Karpas-422 (cell line): Measurements from ENCODE around the gene TMEM259. TPM values are rescaled to one million over a fixed set of nuclear protein-coding genes. Genes with fewer than 3 reads are reported as not detected.
"Not testable (repeated sequence)": the region's sequence is repeated elsewhere in the genome, so short reads cannot be mapped to it uniquely, and the experiment has no call there.

Experiments
- DNase-seq: peaks from one replicate; pipeline ENCODE4 v3.0.0-alpha.2; 2015
- H2AFZ ChIP-seq: fragments of 200-600 bp; sonication (generic); 2 replicates; pipeline ENCODE4 v1.6.1; 2014; ENCODE audit warnings: antibody characterized with exemption, low read length, mixed read lengths
- H3K27ac ChIP-seq: fragments of 200-600 bp; sonication (generic); 2 replicates; pipeline ENCODE4 v1.5.1; 2014; ENCODE audit warnings: mild to moderate bottlenecking, low read length, moderate library complexity
- H3K27me3 ChIP-seq: fragments of 200-600 bp; sonication (generic); 2 replicates; pipeline ENCODE4 v1.6.1; 2014; ENCODE audit warnings: low read length, mixed read lengths
- H3K36me3 ChIP-seq: fragments of 200-600 bp; sonication (generic); 2 replicates; pipeline ENCODE4 v1.6.1; 2014; ENCODE audit warnings: low read length, mixed read lengths; ENCODE audit not compliant: insufficient read depth
- H3K4me1 ChIP-seq: fragments of 200-600 bp; sonication (generic); 2 replicates; pipeline ENCODE4 v1.6.1; 2014; ENCODE audit warnings: mild to moderate bottlenecking, low read length, mixed read lengths
- H3K4me2 ChIP-seq: fragments of 200-600 bp; sonication (generic); 2 replicates; pipeline ENCODE4 v1.6.1; 2014; ENCODE audit warnings: low read length, low read depth, mild to moderate bottlenecking; ENCODE audit not compliant: poor library complexity, severe bottlenecking
- H3K4me3 ChIP-seq: fragments of 200-600 bp; sonication (generic); 2 replicates; pipeline ENCODE4 v1.5.1; 2014; ENCODE audit warnings: mild to moderate bottlenecking, antibody characterized with exemption, low read length, mixed read lengths
- H3K79me2 ChIP-seq: fragments of 200-600 bp; sonication (generic); 2 replicates; pipeline ENCODE4 v1.6.1; 2014; ENCODE audit warnings: mild to moderate bottlenecking, low read length, mixed read lengths
- H3K9ac ChIP-seq: fragments of 200-600 bp; sonication (generic); 2 replicates; pipeline ENCODE4 v1.6.0; 2014; ENCODE audit warnings: low read length
- H3K9me2 ChIP-seq: fragments of 200-600 bp; sonication (generic), shearing (Covaris generic); replicated peaks from 2 replicates; pipeline ENCODE4 v1.6.0; 2014; ENCODE audit warnings: mild to moderate bottlenecking, low read length, moderate library complexity; ENCODE audit not compliant: insufficient read depth
- H3K9me3 ChIP-seq: fragments of 300-700, 200-600 bp; sonication (generic); 2 replicates; pipeline ENCODE4 v1.6.1; 2014; ENCODE audit warnings: low read length, mixed read lengths
- H4K20me1 ChIP-seq: fragments of 200-600 bp; sonication (generic); 2 replicates; pipeline ENCODE4 v1.6.1; 2014; ENCODE audit warnings: mild to moderate bottlenecking, antibody characterized with exemption, low read length, low read depth; ENCODE audit not compliant: insufficient read depth
- total RNA-seq: library from RNA; depleted of rRNA; stranded (reverse); fragments of >200 nt; shearing (Covaris generic); gene quantifications from 2 replicates; pipeline ENCODE4 v1.2.3, GENCODE V29; 2014; ENCODE audit warnings: low replicate concordance

Gene TMEM259
- total RNA-seq, 1 experiment from 2014 or later, result 133 TPM

DNA sequence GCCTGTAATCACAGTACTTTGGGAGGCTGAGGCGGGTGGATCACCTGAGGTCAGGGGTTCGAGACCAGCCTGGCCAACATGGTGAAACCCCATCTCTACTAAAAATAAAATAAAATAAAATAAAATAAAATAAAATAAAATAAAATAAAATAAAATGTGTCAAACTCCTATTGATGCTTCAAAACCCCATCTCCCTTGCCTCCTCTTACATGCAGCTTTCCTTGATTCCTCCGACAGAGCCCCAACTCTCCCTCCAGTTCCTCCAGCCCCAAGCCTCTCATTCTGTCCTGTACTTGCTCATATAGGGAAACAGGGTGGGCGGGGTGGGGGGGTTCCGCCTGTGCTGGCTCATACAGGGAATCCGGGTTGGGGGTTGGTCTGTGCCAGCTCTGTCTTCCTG is 4.2 kb upstream of the TMEM259 start:
- not testable (repeated sequence) for H3K9me3 ChIP-seq, H3K27me3 ChIP-seq, H3K9me2 ChIP-seq, H4K20me1 ChIP-seq, DNase-seq, H3K4me2 ChIP-seq, H3K9ac ChIP-seq, H3K36me3 ChIP-seq, H3K27ac ChIP-seq, H3K4me3 ChIP-seq, H2AFZ ChIP-seq
- Histone ChIP-seq H3K79me2 (peaks cover 40% of the 10 kb centered on the region), H3K4me1 (peaks cover 41% of the 10 kb centered on the region)

- not testable (repeated sequence) for H3K4me2 ChIP-seq, DNase-seq, H3K36me3 ChIP-seq, H3K4me3 ChIP-seq, H3K9me3 ChIP-seq, H3K9ac ChIP-seq, H3K9me2 ChIP-seq, H2AFZ ChIP-seq, H3K27me3 ChIP-seq, H3K27ac ChIP-seq
- H4K20me1 ChIP-seq, result peaks cover 18% of the 10 kb centered on the region
- H3K4me1 ChIP-seq, result peaks cover 49% of the 10 kb centered on the region
- peaks cover 42% of the 10 kb centered on the region for H3K79me2 ChIP-seq
Measured at GRCh38 chr19:1023883-1024188, 2.9 kb upstream of the TMEM259 start.

GRCh38 chr19:1019980-1020867 is 699 bp downstream of the TMEM259 start:
- Histone ChIP-seq H3K4me3 (peak overlapping the region; percentile 99), H3K4me2 (peak overlapping the region; percentile 75), H3K36me3 (no peaks in the 10 kb centered on the region), H3K27me3 (no peaks in the 10 kb centered on the region), H3K9ac (peak overlapping the region; percentile 100), H3K79me2 (peaks cover 56% of the 10 kb centered on the region), H3K4me1 (peaks cover 54% of the 10 kb centered on the region), H3K9me3 (no peaks in the 10 kb centered on the region), H3K9me2 (no peaks in the 10 kb centered on the region), H3K27ac (peak overlapping the region; percentile 73), H4K20me1 (peaks cover 52% of the 10 kb centered on the region), H2AFZ (no peak overlapping the region)
- DNase-seq, result peak; percentile 60

GRCh38 chr19:1019616-1019961 is 1.3 kb downstream of the TMEM259 start:
- Histone ChIP-seq H3K9ac (peak overlapping the region; percentile 100), H3K4me1 (peaks cover 54% of the 10 kb centered on the region), H4K20me1 (peaks cover 59% of the 10 kb centered on the region)

GRCh38 chr19:1018932-1019615 is 1.8 kb downstream of the TMEM259 start:
- Histone ChIP-seq H2AFZ (no peak overlapping the region), H3K27me3 (no peaks in the 10 kb centered on the region), H3K9me3 (no peaks in the 10 kb centered on the region), H3K9me2 (no peaks in the 10 kb centered on the region), H3K36me3 (no peaks in the 10 kb centered on the region), H3K4me1 (peaks cover 54% of the 10 kb centered on the region), H3K79me2 (peaks cover 64% of the 10 kb centered on the region), H3K27ac (peak overlapping the region; percentile 73; the same call in 1 of the 2 replicates), H3K4me3 (peak overlapping the region; percentile 99), H3K4me2 (peak overlapping the region; percentile 75), H3K9ac (peak overlapping the region; percentile 100), H4K20me1 (peaks cover 61% of the 10 kb centered on the region)
- DNase-seq, result no peak

More at GRCh38 chr19:1019616-1019961, 1.3 kb downstream of the TMEM259 start:
- H3K27ac ChIP-seq, result peak overlapping the region; percentile 73; the same call in 1 of the 2 replicates
- H3K79me2 ChIP-seq, result peaks cover 62% of the 10 kb centered on the region
- peak overlapping the region; percentile 99 for H3K4me3 ChIP-seq
- H3K9me3 ChIP-seq, result no peaks in the 10 kb centered on the region
- H2AFZ ChIP-seq, result no peak overlapping the region
- H3K9me2 ChIP-seq, result no peaks in the 10 kb centered on the region
- no peaks in the 10 kb centered on the region for H3K36me3 ChIP-seq
- H3K27me3 ChIP-seq, result no peaks in the 10 kb centered on the region
- DNase-seq, result no peak
- peak overlapping the region; percentile 75 for H3K4me2 ChIP-seq

DNA sequence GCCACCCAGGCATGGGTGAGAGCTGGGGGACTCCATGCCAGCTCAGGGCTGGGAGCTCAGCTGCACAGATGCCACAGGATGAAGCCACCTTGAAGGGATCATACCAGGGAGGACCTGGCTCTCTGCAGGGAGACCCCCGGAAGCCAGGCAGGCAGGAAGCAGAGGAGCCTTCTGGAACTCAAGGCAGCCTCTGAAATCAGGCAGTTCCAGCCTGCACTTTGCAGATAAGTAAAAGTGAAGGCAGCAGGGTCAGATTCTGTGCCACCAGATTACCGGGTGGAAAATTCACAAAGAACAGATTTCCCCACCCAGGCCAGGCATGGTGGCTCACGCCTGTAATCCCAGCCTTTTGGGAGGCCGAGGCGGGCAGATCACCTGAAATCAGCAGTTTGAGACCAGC is 2.5 kb downstream of the TMEM259 start:
- H3K9me2 ChIP-seq, result no peaks in the 10 kb centered on the region
- H4K20me1 ChIP-seq, result peaks cover 66% of the 10 kb centered on the region
- peak overlapping the region; percentile 75 for H3K4me2 ChIP-seq

DNA sequence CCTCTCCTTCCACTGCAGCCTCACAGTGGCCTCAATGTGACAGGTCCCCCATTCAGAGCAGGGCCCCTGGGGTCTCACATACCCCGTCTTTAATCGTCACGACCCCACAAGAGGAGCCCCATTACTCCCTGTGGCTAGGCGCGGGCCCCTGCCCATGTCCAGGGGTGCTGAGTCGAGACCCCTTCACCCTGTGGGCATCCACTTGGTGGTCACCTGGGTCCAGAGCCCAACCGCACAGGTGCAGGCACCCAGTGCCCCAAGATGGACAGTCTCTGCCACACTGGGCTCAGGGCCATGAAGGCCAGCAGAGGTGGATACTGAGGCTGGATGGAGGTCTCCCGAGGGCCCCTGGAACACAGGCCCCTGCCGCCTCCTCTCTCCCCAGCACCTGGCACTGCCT is 3.0 kb downstream of the TMEM259 start:
- H3K4me1 ChIP-seq, result peaks cover 52% of the 10 kb centered on the region
- no peak overlapping the region for H2AFZ ChIP-seq
- peak overlapping the region; percentile 75 for H3K4me2 ChIP-seq
- no peaks in the 10 kb centered on the region for H3K27me3 ChIP-seq
- H4K20me1 ChIP-seq, result peaks cover 66% of the 10 kb centered on the region
- no peaks in the 10 kb centered on the region for H3K9me2 ChIP-seq
- H3K27ac ChIP-seq, result no peak overlapping the region
- H3K36me3 ChIP-seq, result no peaks in the 10 kb centered on the region
- DNase-seq, result no peak
- peaks cover 64% of the 10 kb centered on the region for H3K79me2 ChIP-seq
- H3K9ac ChIP-seq, result peak overlapping the region; percentile 100
- peak overlapping the region; percentile 99; the same call in 1 of the 2 replicates for H3K4me3 ChIP-seq
- no peaks in the 10 kb centered on the region for H3K9me3 ChIP-seq

More for the DNA sequence above, 2.5 kb downstream of the TMEM259 start:
- Histone ChIP-seq H3K9ac (peak overlapping the region; percentile 100), H3K4me3 (peak overlapping the region; percentile 99), H3K4me1 (peaks cover 54% of the 10 kb centered on the region), H3K27ac (0 out of 2 replicates have a peak overlapping the region, but pooled peaks have one; percentile 13), H2AFZ (no peak overlapping the region), H3K9me3 (no peaks in the 10 kb centered on the region), H3K27me3 (no peaks in the 10 kb centered on the region), H3K79me2 (peaks cover 64% of the 10 kb centered on the region), H3K36me3 (no peaks in the 10 kb centered on the region)
- DNase-seq, result no peak
